Trophoblast cell (in vitro differentiated cells and primary cell): ENCODE measurements around the gene LRRC63.
A peak's percentile ranks its signal among the peaks of the same experiment; 100 is the strongest.

Experiments used
- DNase-seq, 2 donors: peaks; one replicate each; pipeline ENCODE4 v3.0.0-alpha.2; 2016
- H2AFZ ChIP-seq: 2 replicates; pipeline ENCODE4 v1.6.1; 2013; ENCODE audit warnings: low read length, moderate library complexity, mild to moderate bottlenecking; ENCODE audit not compliant: insufficient read depth, poor library complexity
- H2AK5ac ChIP-seq: 2 replicates; pipeline ENCODE4 v1.6.1; 2013; ENCODE audit warnings: mild to moderate bottlenecking, low read length
- H2BK120ac ChIP-seq: 2 replicates; pipeline ENCODE4 v1.6.1; 2013; ENCODE audit warnings: low read length, mild to moderate bottlenecking, moderate library complexity; ENCODE audit not compliant: insufficient read depth, poor library complexity
- H2BK12ac ChIP-seq: 2 replicates; pipeline ENCODE4 v1.6.1; 2013; ENCODE audit warnings: mild to moderate bottlenecking, low read length, moderate library complexity
- H2BK5ac ChIP-seq: 2 replicates; pipeline ENCODE4 v1.6.1; 2013; ENCODE audit warnings: low read length, low read depth, moderate library complexity, mild to moderate bottlenecking; ENCODE audit not compliant: poor library complexity
- H3K14ac ChIP-seq: 2 replicates; pipeline ENCODE4 v1.6.1; 2013; ENCODE audit warnings: mild to moderate bottlenecking, low read length
- H3K18ac ChIP-seq: 2 replicates; pipeline ENCODE4 v1.6.1; 2013; ENCODE audit warnings: mild to moderate bottlenecking, low read length
- H3K23ac ChIP-seq: 2 replicates; pipeline ENCODE4 v1.6.1; 2013; ENCODE audit warnings: low read length
- H3K27ac ChIP-seq: 2 replicates; pipeline ENCODE4 v1.5.1; 2013; ENCODE audit warnings: low read depth, mild to moderate bottlenecking, inconsistent platforms, low read length, moderate library complexity
- H3K27me3 ChIP-seq: 2 replicates; pipeline ENCODE4 v1.6.1; 2013; ENCODE audit warnings: inconsistent platforms, mild to moderate bottlenecking, low read length, moderate library complexity; ENCODE audit not compliant: insufficient read depth
- H3K36me3 ChIP-seq, 2 experiments: 1 replicate in 1 of 2; 2 replicates in 1 of 2; pipeline ENCODE4 v1.6.1; 2013; ENCODE audit warnings: low read length in 2 of 2, mild to moderate bottlenecking in 2 of 2, moderate library complexity in 1 of 2; ENCODE audit not compliant: insufficient read depth in 2 of 2, control insufficient read depth in 1 of 2
- H3K4ac ChIP-seq: 2 replicates; pipeline ENCODE4 v1.6.1; 2013; ENCODE audit warnings: low read depth, mild to moderate bottlenecking, low read length, moderate library complexity
- H3K4me1 ChIP-seq, 2 experiments: 1 replicate in 1 of 2; 2 replicates in 1 of 2; pipeline ENCODE4 v1.6.1; 2013; ENCODE audit warnings: low read length in 2 of 2, mild to moderate bottlenecking in 2 of 2, moderate library complexity in 1 of 2; ENCODE audit not compliant: insufficient read depth in 2 of 2, control insufficient read depth in 1 of 2
- H3K4me2 ChIP-seq: 2 replicates; pipeline ENCODE4 v1.6.1; 2013; ENCODE audit warnings: inconsistent platforms, mild to moderate bottlenecking, low read length, moderate library complexity
- H3K4me3 ChIP-seq: 2 replicates; pipeline ENCODE4 v1.5.1; 2013; ENCODE audit warnings: mild to moderate bottlenecking, low read depth, low read length, inconsistent platforms
- H3K79me1 ChIP-seq: one replicate; pipeline ENCODE4 v1.6.1; 2013; ENCODE audit warnings: low read length
- H3K79me2 ChIP-seq: 2 replicates; pipeline ENCODE4 v1.6.1; 2013; ENCODE audit warnings: low read length, mild to moderate bottlenecking; ENCODE audit not compliant: control insufficient read depth, insufficient read depth, poor library complexity
- H3K9ac ChIP-seq: 2 replicates; pipeline ENCODE4 v1.6.1; 2013; ENCODE audit warnings: mild to moderate bottlenecking, low read length
- H3K9me3 ChIP-seq: 2 replicates; pipeline ENCODE4 v1.6.1; 2013; ENCODE audit warnings: low read depth, mild to moderate bottlenecking, control low read depth, inconsistent platforms, low read length; ENCODE audit not compliant: insufficient read depth
- H4K12ac ChIP-seq: 2 replicates; pipeline ENCODE4 v1.6.1; 2013; ENCODE audit warnings: low read depth, mild to moderate bottlenecking, low read length, moderate library complexity
- H4K8ac ChIP-seq: 2 replicates; pipeline ENCODE4 v1.6.1; 2013; ENCODE audit warnings: low read depth, mild to moderate bottlenecking, low read length, moderate library complexity
- H4K91ac ChIP-seq: one replicate; pipeline ENCODE4 v1.6.1; 2013; ENCODE audit warnings: low read depth, mild to moderate bottlenecking, low read length, moderate library complexity
- WGBS: extraction: QIAGEN DNeasy Blood & Tissue Kit; methylation state at CpG from one replicate; pipeline ENCODE4 v1.1.7; 2013; ENCODE audit warnings: missing lambda C conversion rate; ENCODE audit not compliant: insufficient read length, insufficient coverage; ENCODE audit errors: extremely low coverage; 5-methylcytosine and 5-hydroxymethylcytosine counted together

Gene LRRC63

GRCh38 chr13:46317120-46317519 is 105.4 kb downstream of the LRRC63 start:
- Histone ChIP-seq H4K91ac (no peak overlapping the region), H3K18ac (no peak overlapping the region), H3K9ac (no peak overlapping the region), H2BK120ac (no peak overlapping the region), H3K4me2 (no peak overlapping the region), H2BK12ac (no peak overlapping the region), H3K4me3 (no peak overlapping the region), H3K23ac (no peak overlapping the region), H3K14ac (no peak overlapping the region), H3K36me3 (no peaks in the 10 kb centered on the region), H2AK5ac (no peak overlapping the region), H4K12ac (no peak overlapping the region), H3K27ac (no peak overlapping the region), H4K8ac (no peak overlapping the region), H3K27me3 (no peaks in the 10 kb centered on the region), H3K4ac (no peak overlapping the region), H2BK5ac (no peak overlapping the region), H3K4me1 (peaks cover 0 to 2% of the 10 kb centered on the region in 2 experiments), H3K9me3 (no peaks in the 10 kb centered on the region), H2AFZ (no peak overlapping the region), H3K79me2 (no peaks in the 10 kb centered on the region), H3K79me1 (no peaks in the 10 kb centered on the region)
- no peak for DNase-seq

- no peaks in the 10 kb centered on the region for H3K79me1 ChIP-seq
- H4K12ac ChIP-seq, result no peak overlapping the region
- no peak for DNase-seq
- H3K14ac ChIP-seq, result no peak overlapping the region
- no peak overlapping the region for H2BK120ac ChIP-seq
- H2AK5ac ChIP-seq, result no peak overlapping the region
- no peak overlapping the region for H3K27ac ChIP-seq
- H3K4me2 ChIP-seq, result no peak overlapping the region
- H3K79me2 ChIP-seq, result no peaks in the 10 kb centered on the region
- no peak overlapping the region for H2AFZ ChIP-seq
- no peaks in the 10 kb centered on the region for H3K36me3 ChIP-seq
- no peak overlapping the region for H4K8ac ChIP-seq
- no peak overlapping the region for H2BK12ac ChIP-seq
- H3K18ac ChIP-seq, result no peak overlapping the region
- no peak overlapping the region for H3K4me3 ChIP-seq
- H3K27me3 ChIP-seq, result no peaks in the 10 kb centered on the region
- peaks cover 0 to 2% of the 10 kb centered on the region in 2 experiments for H3K4me1 ChIP-seq
- no peak overlapping the region for H4K91ac ChIP-seq
- no CpG with 5 or more reads among the region's 1 CpG for WGBS
- H3K23ac ChIP-seq, result no peak overlapping the region
- no peak overlapping the region for H3K4ac ChIP-seq
- H2BK5ac ChIP-seq, result no peak overlapping the region
- H3K9me3 ChIP-seq, result no peaks in the 10 kb centered on the region
- no peak overlapping the region for H3K9ac ChIP-seq
Observed at GRCh38 chr13:46318986-46319385, 107.3 kb downstream of the LRRC63 start.

- no peak overlapping the region for H3K14ac ChIP-seq
- H3K79me2 ChIP-seq, result no peaks in the 10 kb centered on the region
Observed at GRCh38 chr13:46320406-46320805, 108.7 kb downstream of the LRRC63 start.

GRCh38 chr13:46320821-46321220 is 109.1 kb downstream of the LRRC63 start:
- Histone ChIP-seq H3K4ac (no peak overlapping the region), H3K36me3 (no peaks in the 10 kb centered on the region), H3K9me3 (no peaks in the 10 kb centered on the region), H4K91ac (no peak overlapping the region), H3K4me3 (no peak overlapping the region), H3K9ac (no peak overlapping the region), H2BK120ac (no peak overlapping the region), H3K4me2 (no peak overlapping the region), H3K4me1 (peaks cover 0 to 2% of the 10 kb centered on the region in 2 experiments), H3K79me2 (no peaks in the 10 kb centered on the region), H4K12ac (peak overlapping the region; percentile 41), H3K18ac (no peak overlapping the region), H4K8ac (no peak overlapping the region), H2BK5ac (no peak overlapping the region), H3K79me1 (no peaks in the 10 kb centered on the region), H2AK5ac (no peak overlapping the region), H3K23ac (no peak overlapping the region), H2BK12ac (peak overlapping the region; percentile 51), H3K27ac (no peak overlapping the region), H3K14ac (no peak overlapping the region), H3K27me3 (no peaks in the 10 kb centered on the region), H2AFZ (no peak overlapping the region)
- DNase-seq, result no peak
- no CpG with 5 or more reads among the region's 4 CpGs for WGBS

More at GRCh38 chr13:46320406-46320805, 108.7 kb downstream of the LRRC63 start:
- WGBS, result no CpG with 5 or more reads among the region's 3 CpGs
- no peak overlapping the region for H3K4ac ChIP-seq
- no peaks in the 10 kb centered on the region for H3K9me3 ChIP-seq
- no peaks in the 10 kb centered on the region for H3K79me1 ChIP-seq
- H3K27ac ChIP-seq, result no peak overlapping the region
- no peak overlapping the region for H4K91ac ChIP-seq
- no peaks in the 10 kb centered on the region for H3K27me3 ChIP-seq
- no peak overlapping the region for H3K23ac ChIP-seq
- no peak overlapping the region for H2BK12ac ChIP-seq
- H4K8ac ChIP-seq, result no peak overlapping the region
- no peak overlapping the region for H2BK120ac ChIP-seq
- peaks cover 0 to 2% of the 10 kb centered on the region in 2 experiments for H3K4me1 ChIP-seq
- H3K18ac ChIP-seq, result no peak overlapping the region
- DNase-seq, result no peak
- H2BK5ac ChIP-seq, result no peak overlapping the region
- H3K4me2 ChIP-seq, result no peak overlapping the region
- H4K12ac ChIP-seq, result no peak overlapping the region
- H3K9ac ChIP-seq, result no peak overlapping the region
- no peak overlapping the region for H2AK5ac ChIP-seq
- H2AFZ ChIP-seq, result no peak overlapping the region
- H3K36me3 ChIP-seq, result no peaks in the 10 kb centered on the region
- no peak overlapping the region for H3K4me3 ChIP-seq
